Panc1 (cell line): ENCODE data around the gene RABGAP1. TPM values are rescaled to one million over a fixed set of nuclear protein-coding genes. Genes with fewer than 3 reads are reported as not detected.

Experiments used
- ATAC-seq: fragments of 200-7000 bp; cut with Tn5 transposase; 2 replicates; pipeline ENCODE4 v1.9.1; 2020; ENCODE audit warnings: mild to moderate bottlenecking, moderate library complexity
- BruUV-seq: library from RNA; stranded (reverse); fragments of 400-500 nt; replicated peaks from 2 replicates; lab custom pipeline; 2021; lab: Mats Ljungman, UMichigan
- CTCF ChIA-PET: fragments of 300-600 bp; sonication (Branson Sonifier 250); formaldehyde crosslinking; loops from one replicate; lab custom pipeline; 2022; ENCODE audit warnings: antibody characterized with exemption; lab: Charles Lee
- POLR2A ChIA-PET: fragments of 300-600 bp; sonication (Branson Sonifier 250); formaldehyde crosslinking; loops from one replicate; lab custom pipeline; 2022; ENCODE audit warnings: antibody characterized with exemption; lab: Charles Lee
- DNase-seq: peaks from one replicate; pipeline ENCODE4 v3.0.0-alpha.2; 2010; ENCODE audit warnings: low read depth, low spot score
- H3K27ac ChIP-seq: 2 replicates; pipeline ENCODE4 v1.5.1; 2011; ENCODE audit warnings: mild to moderate bottlenecking, low read length, inconsistent platforms
- H3K27me3 ChIP-seq: fragments of 200-500 bp; sonication (Bioruptor generic); 2 replicates; pipeline ENCODE4 v1.6.0; 2014; ENCODE audit warnings: low read length, inconsistent platforms; ENCODE audit not compliant: control insufficient read depth, insufficient read depth
- H3K36me3 ChIP-seq: fragments of 200-500 bp; sonication (Bioruptor generic); 2 replicates; pipeline ENCODE4 v1.5.1; 2014; ENCODE audit warnings: inconsistent platforms, mild to moderate bottlenecking, low read length, moderate library complexity; ENCODE audit not compliant: control insufficient read depth, insufficient read depth
- H3K4me1 ChIP-seq: 2 replicates; pipeline ENCODE4 v1.5.1; 2011; ENCODE audit warnings: inconsistent platforms, mild to moderate bottlenecking, low read length, moderate library complexity; ENCODE audit not compliant: control insufficient read depth, insufficient read depth
- H3K4me3 ChIP-seq, 2 experiments: 2 replicates each; pipeline ENCODE4 v1.5.1; 2011 to 2012; ENCODE audit warnings: low read depth in 2 of 2, low read length in 2 of 2, mild to moderate bottlenecking in 2 of 2, inconsistent platforms in 1 of 2, moderate library complexity in 1 of 2
- H3K9me3 ChIP-seq: fragments of 200-500 bp; sonication (Bioruptor generic); 2 replicates; pipeline ENCODE4 v1.5.1; 2014; ENCODE audit warnings: low read depth, mild to moderate bottlenecking, inconsistent platforms, low read length, moderate library complexity; ENCODE audit not compliant: control insufficient read depth, insufficient read depth
- POLR2AphosphoS5 ChIP-seq: IDR thresholded peaks from 2 replicates; pipeline ENCODE4 v1.6.1; 2012; ENCODE audit warnings: mild to moderate bottlenecking, low read depth, low read length, moderate library complexity
- SIN3A ChIP-seq: IDR thresholded peaks from 2 replicates; pipeline ENCODE4 v1.6.1; 2012; ENCODE audit warnings: low read depth, mild to moderate bottlenecking, low read length, moderate library complexity, borderline replicate concordance; ENCODE audit not compliant: insufficient read depth
- TCF7L2 ChIP-seq: IDR thresholded peaks from 2 replicates; pipeline ENCODE4 v1.6.1; 2011; ENCODE audit warnings: mild to moderate bottlenecking, low read depth, low read length, inconsistent platforms
- in situ Hi-C: cut with HindIII; loops from 2 replicates; pipeline ENCODE4 v1.10.0; 2016; ENCODE audit warnings: low sequenced_read_pairs, low pct_unique_long_range_greater_than_20kb
- intact Hi-C: fragments of 100-400 bp; cut with micrococcal nuclease; formaldehyde crosslinking; loops from one replicate; pipeline ENCODE4 v1.10.0; 2022; ENCODE audit not compliant: unreplicated experiment
- total RNA-seq: library from RNA; stranded (reverse); gene quantifications from one replicate; pipeline ENCODE4 v1.2.1, GENCODE V29; 2021; ENCODE audit not compliant: unreplicated experiment
- TF ChIP-seq, protein P1 (sequence below): fragments of 450-650 bp; IDR thresholded peaks from 2 replicates; pipeline ENCODE4 v1.5.1; 2017; ENCODE audit warnings: mild to moderate bottlenecking
- TF ChIP-seq, protein P2 (sequence below), 2 experiments: IDR thresholded peaks; 2 replicates each; pipeline ENCODE4 v1.6.1; 2011 to 2012; ENCODE audit warnings: low read depth in 2 of 2, control low read depth in 1 of 2, low read length in 1 of 2, mild to moderate bottlenecking in 1 of 2, moderate library complexity in 1 of 2; ENCODE audit not compliant: insufficient read depth in 1 of 2

The RABGAP1 gene
- total RNA-seq, 1 experiment from 2014 or later = 41.4 TPM

DNA sequence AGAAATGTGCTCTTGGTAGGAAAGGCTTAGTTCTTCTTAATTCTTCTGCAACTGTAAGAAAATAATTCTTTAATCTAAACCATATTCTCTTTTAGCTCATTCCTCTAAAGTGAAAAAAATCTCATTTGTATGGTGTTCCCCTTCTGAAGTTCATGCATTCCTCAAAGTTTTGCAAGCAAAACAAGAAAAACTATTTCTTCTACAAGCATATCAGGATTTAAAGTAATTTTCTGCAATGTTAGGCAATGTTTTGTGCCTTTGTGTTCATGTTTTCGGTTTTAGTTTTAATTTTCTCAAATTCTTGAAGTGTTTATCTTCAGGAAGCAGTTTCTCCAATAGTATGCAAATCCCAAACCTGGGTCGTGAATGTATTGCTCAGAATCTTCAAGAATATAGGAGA lies 80.0 kb downstream of the RABGAP1 start:
- ChIA-PET POLR2A (no interaction called here), CTCF (interaction anchor here (0.6 kb wide), 1 partner anchor 127 kb away, joined by 5 read pairs; no protein-coding TSS in a partner anchor)
- Histone ChIP-seq H3K27me3 (no peaks in the 10 kb centered on the region), H3K36me3 (peaks cover 4% of the 10 kb centered on the region), H3K4me3 (no peak overlapping the region), H3K4me1 (no peaks in the 10 kb centered on the region), H3K27ac (no peak overlapping the region), H3K9me3 (no peaks in the 10 kb centered on the region)
- TF ChIP-seq, protein P1, sequence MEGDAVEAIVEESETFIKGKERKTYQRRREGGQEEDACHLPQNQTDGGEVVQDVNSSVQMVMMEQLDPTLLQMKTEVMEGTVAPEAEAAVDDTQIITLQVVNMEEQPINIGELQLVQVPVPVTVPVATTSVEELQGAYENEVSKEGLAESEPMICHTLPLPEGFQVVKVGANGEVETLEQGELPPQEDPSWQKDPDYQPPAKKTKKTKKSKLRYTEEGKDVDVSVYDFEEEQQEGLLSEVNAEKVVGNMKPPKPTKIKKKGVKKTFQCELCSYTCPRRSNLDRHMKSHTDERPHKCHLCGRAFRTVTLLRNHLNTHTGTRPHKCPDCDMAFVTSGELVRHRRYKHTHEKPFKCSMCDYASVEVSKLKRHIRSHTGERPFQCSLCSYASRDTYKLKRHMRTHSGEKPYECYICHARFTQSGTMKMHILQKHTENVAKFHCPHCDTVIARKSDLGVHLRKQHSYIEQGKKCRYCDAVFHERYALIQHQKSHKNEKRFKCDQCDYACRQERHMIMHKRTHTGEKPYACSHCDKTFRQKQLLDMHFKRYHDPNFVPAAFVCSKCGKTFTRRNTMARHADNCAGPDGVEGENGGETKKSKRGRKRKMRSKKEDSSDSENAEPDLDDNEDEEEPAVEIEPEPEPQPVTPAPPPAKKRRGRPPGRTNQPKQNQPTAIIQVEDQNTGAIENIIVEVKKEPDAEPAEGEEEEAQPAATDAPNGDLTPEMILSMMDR = no peak
- no TSS peak for BruUV-seq
- intact Hi-C loops (no loop called here), in situ Hi-C loops (no loop called here)
- ATAC-seq (no peak), DNase-seq (no peak)

DNA sequence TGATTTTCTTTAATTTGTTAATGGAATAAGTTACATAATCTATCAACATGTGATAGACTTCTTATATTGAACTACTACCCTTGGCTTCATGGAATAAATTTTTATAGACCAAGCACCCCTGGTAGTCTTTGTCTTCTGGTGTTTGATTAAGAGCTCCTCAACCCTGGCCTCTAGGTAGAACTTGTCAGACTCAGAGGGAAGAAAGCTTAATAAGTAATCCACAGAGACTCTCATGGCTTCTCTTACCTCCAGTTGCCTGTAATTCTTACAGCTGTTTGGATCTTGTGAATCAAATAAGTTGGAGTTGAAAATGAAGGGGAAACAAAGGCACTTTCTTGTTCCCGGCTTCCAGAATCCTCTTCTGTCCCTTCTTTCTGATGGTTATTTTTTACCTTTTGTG lies 85.6 kb downstream of the RABGAP1 start:
- Histone ChIP-seq H3K9me3 (no peaks in the 10 kb centered on the region), H3K36me3 (peaks cover 6% of the 10 kb centered on the region; the same call in 1 of the 2 replicates), H3K27ac (no peak overlapping the region), H3K4me1 (no peaks in the 10 kb centered on the region), H3K4me3 (no peak overlapping the region), H3K27me3 (no peaks in the 10 kb centered on the region)
- in situ Hi-C loops = no loop called here
- intact Hi-C loops = no loop called here
- TF ChIP-seq SIN3A (no peak), TCF7L2 (no peak), POLR2AphosphoS5 (no peak)
- TF ChIP-seq, protein P1 = no peak
- TF ChIP-seq, protein P2, sequence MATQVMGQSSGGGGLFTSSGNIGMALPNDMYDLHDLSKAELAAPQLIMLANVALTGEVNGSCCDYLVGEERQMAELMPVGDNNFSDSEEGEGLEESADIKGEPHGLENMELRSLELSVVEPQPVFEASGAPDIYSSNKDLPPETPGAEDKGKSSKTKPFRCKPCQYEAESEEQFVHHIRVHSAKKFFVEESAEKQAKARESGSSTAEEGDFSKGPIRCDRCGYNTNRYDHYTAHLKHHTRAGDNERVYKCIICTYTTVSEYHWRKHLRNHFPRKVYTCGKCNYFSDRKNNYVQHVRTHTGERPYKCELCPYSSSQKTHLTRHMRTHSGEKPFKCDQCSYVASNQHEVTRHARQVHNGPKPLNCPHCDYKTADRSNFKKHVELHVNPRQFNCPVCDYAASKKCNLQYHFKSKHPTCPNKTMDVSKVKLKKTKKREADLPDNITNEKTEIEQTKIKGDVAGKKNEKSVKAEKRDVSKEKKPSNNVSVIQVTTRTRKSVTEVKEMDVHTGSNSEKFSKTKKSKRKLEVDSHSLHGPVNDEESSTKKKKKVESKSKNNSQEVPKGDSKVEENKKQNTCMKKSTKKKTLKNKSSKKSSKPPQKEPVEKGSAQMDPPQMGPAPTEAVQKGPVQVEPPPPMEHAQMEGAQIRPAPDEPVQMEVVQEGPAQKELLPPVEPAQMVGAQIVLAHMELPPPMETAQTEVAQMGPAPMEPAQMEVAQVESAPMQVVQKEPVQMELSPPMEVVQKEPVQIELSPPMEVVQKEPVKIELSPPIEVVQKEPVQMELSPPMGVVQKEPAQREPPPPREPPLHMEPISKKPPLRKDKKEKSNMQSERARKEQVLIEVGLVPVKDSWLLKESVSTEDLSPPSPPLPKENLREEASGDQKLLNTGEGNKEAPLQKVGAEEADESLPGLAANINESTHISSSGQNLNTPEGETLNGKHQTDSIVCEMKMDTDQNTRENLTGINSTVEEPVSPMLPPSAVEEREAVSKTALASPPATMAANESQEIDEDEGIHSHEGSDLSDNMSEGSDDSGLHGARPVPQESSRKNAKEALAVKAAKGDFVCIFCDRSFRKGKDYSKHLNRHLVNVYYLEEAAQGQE (IDR thresholded peaks at IDR 0.05; ENCODE audit: insufficient read depth in 1 of 2, low read depth in 2 of 2, low read length in 1 of 2) = no peak
- no TSS peak for BruUV-seq
- POLR2A ChIA-PET = interaction anchor here (0.6 kb wide), 2 partner anchors 11 to 154 kb away, joined by 3 to 5 read pairs; no protein-coding TSS in a partner anchor
- no peak for ATAC-seq
- CTCF ChIA-PET = interaction anchor here (0.6 kb wide), 1 partner anchor 76 kb away, joined by 5 read pairs; no protein-coding TSS in a partner anchor
- DNase-seq = no peak
